Stimulated activated CD4-positive, alpha-beta T cell treated with anti-CD3 and anti-CD28 coated beads, TNF-alpha, amount 100 ng/mL, for 48 hours (primary cell): ENCODE results near the gene AGXT.
A peak's percentile ranks its signal among the peaks of the same experiment; 100 is the strongest.
"Not testable (repeated sequence)": the region's sequence is repeated elsewhere in the genome, so short reads cannot be mapped to it uniquely, and the experiment has no call there.

Source experiments
- DNase-seq, 3 donors: peaks; one replicate each; pipeline ENCODE4 v3.0.0-alpha.2; 2020; ENCODE audit warnings: low read depth in 3 of 3

AGXT gene

DNA sequence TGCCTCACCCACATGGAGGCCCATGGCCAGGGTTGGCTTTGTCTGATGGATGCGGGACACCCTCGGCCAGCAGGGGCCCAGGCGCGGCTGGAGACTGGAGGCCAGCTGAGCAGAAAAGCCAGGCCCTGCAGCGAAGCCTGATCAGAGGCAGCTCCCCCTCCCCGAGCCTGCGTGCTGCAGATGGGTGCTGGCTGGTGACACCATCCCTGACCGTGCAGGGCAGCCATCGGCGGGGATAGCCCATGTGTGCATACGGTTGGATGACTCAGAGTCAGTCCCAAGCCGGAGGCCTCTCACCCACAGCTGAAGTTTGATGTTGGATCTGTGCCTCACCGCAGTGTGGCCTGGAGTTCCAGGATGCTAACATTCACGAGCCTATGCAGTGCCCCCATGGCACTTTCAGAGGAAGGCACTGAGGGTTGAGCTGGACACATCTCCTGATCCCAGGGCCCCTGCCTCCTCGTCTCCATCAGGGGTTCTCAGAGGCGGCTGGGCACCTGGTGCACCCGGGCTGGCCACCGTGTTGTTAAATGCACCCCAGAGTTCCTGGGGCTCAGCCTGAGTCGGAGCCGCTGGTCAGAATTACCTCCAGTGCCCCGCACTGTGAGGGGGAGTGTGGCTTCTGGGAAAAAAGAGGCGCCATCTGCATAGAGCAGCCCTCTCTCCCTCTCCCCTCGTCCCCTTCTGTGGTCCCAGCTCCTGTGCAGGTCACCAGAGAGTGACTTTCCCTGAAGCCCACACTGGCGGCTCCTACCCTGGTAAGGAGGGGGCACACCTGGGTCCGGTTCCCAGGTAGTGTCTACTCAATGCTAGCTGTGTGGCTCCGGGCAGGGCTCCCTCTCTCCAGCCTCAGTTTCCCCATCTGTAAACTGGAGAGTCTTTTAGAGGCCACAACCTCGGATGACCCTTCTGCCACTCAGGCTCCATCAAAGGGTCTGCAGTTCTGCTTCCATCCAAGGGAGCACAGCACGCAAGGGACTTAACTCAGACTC lies 29.2 kb upstream of the AGXT start:
- DNase-seq = no peak

DNA sequence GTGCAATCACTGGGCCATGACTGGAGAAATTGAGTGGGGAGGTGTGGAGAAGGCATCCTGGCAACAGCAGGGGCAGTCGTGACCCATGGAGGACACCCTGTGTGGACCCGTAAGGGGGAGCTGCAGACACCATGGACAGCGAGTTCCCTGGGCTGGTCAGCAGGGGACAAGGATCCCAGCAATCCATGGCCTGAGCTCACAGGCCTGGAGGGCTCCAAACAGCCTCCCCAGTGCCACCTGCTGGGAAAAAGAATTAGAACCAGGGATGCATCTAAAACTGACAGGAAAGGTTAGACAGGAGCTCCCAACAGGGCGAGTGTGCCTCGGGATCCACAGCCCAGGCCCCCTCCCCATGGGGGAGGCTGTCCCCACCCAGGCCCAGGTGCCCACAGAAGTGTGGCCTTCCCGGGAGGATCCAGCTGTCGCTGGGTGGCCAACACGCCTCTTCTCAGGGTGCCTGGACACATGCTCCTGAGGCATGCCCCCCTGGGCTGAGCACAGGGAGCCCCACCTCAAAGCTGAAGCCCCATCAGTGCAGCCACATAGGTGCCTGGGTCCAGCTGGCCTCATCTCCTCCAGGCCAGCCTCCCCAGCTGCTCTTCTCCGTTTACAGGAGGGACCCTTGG lies 28.1 kb upstream of the AGXT start:
- no peak for DNase-seq

DNA sequence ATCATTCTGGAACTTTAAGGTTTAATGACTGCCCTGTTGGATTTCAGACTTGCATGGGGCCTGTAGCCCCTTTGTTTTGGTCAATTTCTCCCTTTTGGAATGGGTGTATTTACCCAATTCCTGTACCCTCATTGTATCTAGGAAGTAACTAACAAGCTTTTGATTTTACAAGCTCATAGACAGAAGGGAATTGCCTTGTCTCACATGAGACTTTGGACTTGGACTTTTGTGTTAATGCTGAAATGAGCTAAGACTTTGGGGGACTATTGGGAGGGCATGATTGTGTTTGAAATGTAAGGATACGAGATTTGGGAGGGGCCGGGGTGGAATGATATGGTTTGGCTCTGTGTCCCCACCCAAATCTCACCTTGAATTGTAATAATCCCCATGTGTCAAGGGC lies 22.3 kb upstream of the AGXT start:
- not testable (repeated sequence) for DNase-seq

DNA sequence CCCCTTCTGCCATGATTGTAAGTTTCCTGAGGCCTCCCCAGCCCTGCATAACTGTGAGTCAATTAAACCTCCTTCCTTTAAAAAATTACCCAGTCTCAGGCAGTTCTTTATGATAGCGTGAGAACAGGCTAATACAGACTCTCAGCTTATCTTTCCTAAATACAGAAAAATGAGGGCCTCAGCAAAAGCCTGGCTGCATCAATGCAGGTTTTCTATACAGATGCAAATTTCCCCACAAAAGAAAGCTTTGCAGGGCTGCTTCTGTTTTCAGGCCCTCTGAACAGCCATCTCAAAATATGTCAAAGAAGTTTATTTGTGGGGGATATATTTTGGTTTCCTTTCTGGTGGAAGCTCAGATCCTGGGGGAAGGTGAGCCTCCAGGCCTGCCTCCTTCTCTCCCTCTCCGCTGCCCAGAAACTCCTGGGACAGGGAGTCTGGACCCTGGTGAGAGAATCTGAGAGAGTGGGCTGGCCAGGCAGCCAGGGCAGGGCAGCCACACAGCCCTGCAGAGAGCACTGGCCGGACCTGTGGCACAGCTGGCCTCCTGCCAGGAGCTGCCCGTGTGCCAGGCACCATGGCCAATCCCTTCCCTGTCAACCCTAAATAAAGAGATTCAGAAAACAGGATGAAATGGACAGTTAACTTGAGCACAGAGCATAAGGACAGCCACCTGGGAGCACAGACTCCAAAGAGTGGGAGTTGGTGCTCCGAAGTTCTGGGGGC lies 21.6 kb upstream of the AGXT start:
- DNase-seq = no peak

DNA sequence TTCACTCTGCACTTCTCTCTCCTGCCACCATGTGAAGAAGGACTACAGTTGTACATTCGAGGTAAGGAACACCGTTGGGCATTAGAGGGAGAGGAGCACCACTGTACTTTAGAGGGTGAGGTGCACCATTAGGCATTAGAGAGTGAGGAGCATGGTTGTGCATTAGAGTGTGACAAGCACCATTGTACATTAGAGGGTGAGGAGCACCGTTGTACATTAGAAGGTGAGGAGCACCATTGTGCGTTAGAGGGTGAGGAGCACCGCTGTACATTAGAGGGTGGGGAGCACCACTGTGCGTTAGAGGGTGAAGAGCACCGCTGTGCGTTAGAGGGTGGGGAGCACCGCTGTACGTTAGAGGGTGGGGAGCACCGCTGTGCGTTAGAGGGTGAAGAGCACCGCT lies 20.8 kb upstream of the AGXT start:
- no peak for DNase-seq

DNA sequence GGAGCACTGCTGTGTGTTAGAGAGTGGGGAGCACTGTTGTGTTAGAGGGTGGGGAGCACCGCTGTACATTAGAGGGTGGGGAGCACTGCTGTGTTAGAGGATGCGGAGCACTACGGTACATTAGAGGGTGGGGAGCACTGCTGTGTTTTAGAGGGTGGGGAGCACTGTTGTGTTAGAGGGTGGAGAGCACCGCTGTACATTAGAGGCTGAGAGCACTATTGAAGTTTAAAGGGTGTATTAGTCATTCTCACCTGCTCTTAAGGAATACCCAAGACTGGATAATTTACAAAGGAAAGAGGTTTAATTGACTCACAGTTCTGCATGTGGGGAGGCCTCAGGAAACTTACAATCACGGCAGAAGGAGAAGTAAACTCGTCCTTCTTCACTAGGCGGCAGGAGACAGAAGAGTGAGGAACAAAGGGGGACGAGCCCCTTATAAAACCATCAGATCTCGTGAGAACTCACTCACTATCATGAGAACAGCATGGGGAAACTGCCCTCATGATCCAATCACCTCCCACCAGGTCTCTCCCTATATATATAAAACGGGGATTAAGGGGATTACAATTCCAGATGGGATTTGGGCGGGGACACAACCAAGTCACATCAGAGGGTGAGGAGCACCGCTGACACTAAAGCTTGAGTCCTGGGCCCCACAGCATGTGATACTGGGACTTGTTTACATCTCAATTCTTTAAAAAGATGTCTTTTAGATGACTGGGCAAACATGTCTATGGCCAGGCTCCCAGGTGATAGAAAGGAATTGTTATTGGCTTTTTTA lies 19.5 kb upstream of the AGXT start:
- DNase-seq = no peak

DNA sequence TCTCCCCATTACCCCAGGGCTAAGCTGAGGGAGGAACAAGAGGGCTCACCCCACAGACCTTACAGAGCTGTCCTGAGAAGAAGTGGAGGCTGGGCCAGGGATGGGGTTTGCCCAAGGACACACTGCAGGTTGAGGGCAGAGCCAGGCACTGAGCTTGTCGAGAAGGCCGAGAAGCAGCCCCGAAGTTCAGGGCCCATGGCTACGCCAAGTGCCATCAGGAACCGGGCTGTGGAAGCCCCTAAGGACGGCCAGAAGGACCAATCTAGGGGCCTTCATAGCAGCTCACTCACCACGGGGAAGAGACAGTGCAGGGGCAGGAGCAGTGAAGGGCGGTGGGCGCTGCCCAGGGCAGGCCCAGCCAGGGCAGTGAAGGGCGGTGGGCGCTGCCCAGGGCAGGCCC lies 18.6 kb upstream of the AGXT start:
- no peak for DNase-seq

DNA sequence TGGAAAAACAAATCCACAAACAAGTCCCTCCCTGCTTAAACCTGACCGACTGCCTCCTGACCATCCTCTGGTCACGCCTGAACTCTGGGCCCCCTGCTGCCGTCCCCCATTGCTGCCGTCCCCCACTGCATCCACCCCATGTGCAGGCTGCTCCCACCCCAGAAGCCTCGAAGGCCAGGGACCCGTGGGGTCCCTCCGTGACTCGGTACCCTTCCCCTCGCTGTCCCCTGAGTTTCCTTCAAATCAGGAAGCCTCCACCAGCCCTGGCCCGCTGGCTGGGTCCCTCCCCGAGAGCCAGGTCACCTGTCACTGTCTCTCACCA lies 17.9 kb upstream of the AGXT start:
- no peak for DNase-seq

DNA sequence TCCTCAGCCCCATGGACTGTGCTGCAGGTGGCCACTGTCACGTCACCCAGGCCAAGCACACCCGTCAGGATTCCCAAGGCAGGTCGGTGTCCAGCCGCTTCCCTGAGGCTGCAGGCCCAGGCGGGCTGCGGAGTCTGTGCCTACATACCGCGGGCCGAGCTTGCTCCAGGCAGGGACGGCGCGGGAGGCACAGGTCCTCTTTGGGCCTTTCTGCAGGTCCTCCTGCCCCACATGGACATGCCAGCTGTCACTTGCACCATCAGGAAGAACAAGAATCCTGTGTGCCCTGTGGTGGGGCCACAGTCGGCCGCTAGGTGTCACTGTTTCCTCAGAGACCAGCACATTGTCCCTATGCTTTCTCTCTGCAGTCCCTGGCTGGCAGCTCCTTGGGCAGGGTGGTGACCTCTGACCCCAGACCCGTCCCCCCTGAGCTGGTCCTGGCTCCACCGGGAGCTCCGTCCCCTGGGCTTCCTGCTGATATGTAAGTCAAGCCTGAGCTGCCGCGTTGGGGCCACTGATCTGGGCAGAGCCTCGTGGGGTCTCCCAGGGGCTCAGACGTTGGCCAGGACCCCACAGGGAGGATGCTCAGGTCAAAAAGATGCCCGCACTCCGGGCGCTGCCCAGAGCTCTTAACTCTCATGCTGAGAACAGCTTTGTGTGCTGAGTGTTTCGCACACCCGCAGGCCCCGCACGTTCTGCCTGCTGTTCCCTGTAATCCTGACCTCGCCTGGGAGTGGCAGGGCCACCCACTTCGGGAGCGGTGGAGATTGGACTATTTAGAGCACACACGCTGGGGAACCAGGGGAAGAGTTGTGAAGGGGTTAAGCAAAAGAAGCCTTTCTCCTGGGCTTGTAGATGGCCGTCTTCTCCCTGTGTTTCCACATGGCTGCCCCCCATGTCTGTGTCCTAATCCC lies 17.3 kb upstream of the AGXT start:
- peak; percentile 61 to 80 (median 80) for DNase-seq

DNA sequence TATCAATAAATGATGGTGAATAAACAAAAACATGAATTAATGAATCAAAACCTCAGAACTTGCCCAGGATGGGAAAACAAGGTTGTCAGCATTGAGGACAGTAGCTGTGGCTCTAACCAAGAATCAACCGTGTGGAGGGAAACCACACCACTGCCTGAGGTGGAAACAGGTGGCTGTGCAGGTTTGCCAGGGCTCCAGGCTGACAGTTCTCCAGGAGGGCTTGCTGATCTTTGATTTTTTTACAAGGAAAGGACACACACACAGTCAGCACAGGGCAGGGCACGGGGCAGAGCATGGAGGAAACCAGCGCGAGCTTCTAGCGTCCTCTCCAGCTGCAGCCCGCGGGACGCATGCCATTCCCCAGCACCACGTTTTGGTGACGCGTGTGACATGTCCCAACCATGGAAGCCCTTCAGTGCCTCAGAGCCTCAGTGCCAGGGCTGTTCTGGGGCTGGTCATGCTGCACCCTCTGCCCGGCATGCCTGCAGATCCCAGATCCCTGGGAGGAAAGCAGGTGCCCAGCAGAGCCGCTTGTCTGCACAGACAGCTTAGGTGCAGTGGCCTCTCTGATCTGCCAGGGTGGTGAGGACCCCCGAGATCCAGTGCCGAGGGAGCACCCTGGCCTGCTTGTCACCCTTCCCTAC lies 15.8 kb upstream of the AGXT start:
- DNase-seq = no peak

DNA sequence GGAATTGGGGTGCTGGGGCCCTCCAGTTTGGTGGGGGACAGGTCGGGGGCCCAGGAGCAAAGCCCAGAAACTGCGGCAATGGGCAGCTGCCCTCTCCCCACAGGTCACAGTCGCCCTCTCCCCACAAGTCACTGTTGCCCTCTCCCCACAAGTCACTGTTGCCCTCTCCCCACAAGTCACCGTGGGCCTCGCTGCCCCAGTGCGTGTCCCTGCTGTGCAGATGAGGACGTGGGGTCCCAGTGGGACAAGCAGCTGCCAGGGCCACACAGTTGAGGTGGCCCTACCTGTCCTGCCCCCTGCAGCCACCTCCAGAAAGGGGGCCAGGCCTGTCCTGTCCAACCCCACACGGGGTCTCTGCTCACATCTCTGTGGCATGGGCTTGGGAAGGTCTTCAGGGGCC lies 13.0 kb upstream of the AGXT start:
- no peak for DNase-seq

DNA sequence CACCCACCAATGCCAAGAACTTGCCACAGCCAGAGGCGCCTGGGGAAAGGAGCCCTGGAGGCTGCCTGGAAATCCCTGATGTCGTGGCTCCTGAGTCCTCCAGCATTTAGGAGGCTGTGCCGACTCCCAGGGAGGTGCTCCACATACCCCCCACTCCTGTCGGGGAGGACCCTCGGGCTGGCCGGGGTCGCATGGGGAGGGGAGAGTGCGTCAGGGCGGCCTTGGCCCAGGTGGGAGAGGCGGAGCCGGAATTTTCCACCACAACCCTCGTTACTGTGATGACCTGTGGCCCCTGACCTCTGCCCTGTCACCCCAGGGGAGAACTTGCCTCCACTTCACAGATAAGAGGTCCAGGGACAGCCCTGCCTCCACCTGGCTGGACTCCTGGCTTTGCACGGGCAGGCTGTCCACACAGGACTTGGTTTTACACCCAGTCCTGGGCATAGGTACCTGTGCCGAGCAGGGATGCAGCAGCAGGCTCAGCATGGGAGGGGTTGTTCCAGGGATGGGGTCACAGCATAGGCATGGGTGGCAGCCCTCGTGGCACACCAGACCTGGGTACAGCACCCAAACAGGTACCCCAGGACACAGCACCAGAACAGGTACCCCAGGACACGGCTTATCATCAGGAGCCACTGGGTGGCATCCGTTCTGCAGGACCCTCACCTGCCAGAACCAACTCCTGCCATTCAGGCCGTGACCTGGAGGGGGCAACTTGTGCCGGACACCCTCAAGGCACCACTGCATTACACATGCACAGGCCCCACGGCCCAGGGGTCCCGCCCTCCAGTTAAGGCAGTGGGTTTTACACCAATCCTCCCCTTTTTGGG lies 12.3 kb upstream of the AGXT start:
- DNase-seq = no peak

DNA sequence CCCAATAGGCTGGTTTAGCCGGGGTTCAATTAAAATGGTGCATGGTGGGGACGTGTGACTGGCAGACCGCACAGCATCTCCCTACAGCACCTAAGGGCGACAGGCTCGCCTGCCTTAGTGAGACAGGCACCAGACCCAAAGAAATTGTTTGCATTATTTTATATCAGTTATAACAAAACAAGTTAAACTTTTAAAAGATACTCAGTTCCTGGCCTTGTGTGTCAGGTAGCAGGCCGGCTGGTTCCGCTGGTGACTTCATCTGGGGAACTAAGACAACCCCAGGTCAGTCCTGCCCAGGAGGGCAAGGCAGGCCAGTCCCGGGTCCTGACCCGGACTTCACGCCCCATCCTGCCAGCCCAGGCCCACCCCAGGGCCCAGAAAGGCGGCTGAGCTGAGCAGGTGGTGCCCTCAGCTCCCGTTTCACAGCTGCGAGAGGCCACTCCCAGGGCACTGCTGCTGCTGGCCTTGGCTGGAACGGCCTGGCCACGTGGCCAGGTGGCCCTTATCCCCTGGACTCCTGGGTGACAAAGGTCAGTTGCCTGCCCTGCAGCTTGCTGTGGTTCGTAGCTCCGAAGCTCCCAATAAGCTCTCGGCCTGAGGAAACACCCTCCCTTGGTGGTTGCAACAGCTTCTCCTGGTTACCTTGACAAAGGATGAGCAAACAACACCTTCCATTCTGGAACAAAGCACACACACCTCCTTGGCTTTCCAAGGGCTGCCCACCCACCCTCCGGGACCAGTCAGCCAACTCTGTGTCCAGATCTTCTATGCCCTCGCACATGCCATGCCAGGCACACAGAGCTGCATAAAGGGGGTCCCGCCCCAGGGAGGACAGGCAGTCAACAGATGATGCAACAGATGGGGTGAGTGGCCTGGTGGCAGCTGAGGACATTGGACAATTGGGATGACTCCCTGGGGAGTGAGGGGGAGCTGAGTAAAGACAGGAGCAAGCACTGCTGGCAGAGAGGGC lies 11.3 kb upstream of the AGXT start:
- DNase-seq = no peak

DNA sequence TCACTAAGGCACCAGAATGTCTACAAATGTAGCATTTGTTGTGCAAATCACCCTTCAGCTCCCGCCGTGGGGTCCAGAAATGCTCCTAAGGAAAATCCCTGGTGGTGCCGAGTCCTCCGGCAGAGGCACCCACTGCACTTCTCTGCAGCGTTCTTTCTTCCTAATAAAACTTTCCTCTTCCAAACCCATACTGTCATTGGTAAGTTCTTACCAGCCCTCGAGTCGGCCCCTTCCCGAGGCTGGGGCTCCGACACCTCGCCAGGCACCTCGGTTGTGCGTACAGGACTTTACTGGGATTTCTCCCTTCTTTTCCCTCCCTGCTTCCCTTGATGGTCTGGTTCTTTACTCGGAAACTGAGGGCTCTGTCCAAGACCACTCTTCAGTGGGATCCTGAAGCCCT lies 10.3 kb upstream of the AGXT start:
- DNase-seq = no peak

DNA sequence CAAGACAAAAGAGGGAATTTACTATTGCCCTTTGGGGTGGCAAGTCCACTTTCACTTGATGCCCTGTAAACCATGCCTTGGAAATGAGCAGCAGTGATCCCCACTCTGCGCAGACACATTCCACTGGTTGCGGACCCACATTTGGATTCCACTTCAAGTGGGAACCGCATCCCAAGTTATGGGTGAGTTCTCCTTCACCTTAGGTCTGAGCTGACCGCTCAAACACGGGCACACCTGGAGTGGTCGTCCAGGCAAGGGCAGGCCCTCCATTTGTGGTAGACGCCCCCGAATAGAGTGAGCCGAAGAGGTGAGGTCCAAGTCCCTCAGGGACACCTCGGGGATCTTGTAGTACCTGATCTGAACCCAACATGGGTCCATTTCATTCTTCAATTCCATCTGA lies 9.8 kb upstream of the AGXT start:
- DNase-seq = no peak

DNA sequence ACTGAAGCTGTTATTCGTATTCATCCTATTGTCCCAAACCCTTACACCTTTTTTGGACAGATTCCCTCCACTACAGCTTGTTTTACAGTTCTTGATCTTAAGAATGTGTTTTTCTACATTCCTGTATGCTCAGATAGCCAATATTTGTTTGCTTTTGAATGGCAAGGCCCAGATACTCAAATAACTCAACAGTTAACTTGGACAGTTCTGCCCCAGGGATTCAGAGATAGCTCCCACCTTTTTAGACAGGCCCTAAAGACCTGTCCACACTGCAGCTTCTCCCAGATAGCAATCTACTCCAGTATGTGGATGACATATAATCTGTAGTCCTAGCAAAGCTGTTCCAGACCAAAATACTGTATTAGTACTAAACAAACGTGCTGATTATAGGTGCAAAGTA lies 7.1 kb upstream of the AGXT start:
- DNase-seq = no peak

DNA sequence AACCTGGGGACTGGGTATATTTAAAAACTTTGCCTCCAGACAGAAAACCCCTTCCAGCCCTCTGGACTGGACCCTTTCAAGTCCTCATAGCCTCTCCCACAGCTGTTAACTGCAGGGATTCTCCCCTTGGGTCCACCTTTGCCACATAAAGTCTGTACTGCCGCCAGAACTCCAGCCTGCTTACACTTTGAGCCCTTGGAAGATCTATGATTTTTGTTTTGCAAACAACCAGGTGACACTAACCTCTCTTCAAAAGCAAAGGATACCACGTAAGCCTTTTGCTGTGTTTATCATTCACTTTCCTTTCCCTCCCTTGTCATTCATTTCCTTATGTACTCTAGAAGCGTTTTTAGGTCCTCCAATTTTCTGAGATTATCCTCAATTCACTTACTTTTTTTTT lies 4.1 kb upstream of the AGXT start:
- DNase-seq = no peak

DNA sequence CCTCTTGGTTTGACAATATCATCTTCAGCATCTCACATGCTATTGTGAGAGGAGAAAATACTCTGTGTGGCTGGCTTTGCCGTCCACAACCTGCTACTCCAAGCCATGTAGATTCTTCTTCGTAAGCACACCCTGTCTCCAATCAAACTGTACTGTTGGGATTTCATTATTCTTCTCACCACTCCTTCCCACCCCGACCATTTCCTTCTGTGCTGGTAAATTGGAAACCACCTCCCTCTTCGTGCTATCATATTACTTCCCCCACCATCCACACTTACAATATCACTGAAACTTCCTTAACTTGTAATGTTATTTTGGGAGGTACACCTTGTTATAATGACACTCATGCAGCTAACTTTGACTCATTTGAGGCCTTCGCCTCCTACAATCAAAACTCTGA lies 3.2 kb upstream of the AGXT start:
- DNase-seq = no peak
